ENCODE results near the gene PLPP1.

PLPP1 gene

GRCh38 chr5:55446640-55447351 lies 88.0 kb downstream of the PLPP1 start:
- no peak for DNase-seq (ENCODE audit: low read depth)

GRCh38 chr5:55445791-55446190 lies 89.0 kb downstream of the PLPP1 start:
- no peak for DNase-seq (ENCODE audit: low read depth)

GRCh38 chr5:55441954-55442353 lies 92.8 kb downstream of the PLPP1 start:
- no peak for DNase-seq (ENCODE audit: low read depth)

GRCh38 chr5:55441107-55441771 lies 93.5 kb downstream of the PLPP1 start:
- DNase-seq (ENCODE audit: low read depth): no peak

GRCh38 chr5:55440188-55440646 lies 94.5 kb downstream of the PLPP1 start:
- no peak for DNase-seq (ENCODE audit: low read depth)

- no peak for DNase-seq (ENCODE audit: low read depth)
Measured at GRCh38 chr5:55438998-55439397, 95.8 kb downstream of the PLPP1 start.

GRCh38 chr5:55437859-55438206 lies 96.9 kb downstream of the PLPP1 start:
- no peak for DNase-seq (ENCODE audit: low read depth)

GRCh38 chr5:55437452-55437851 lies 97.3 kb downstream of the PLPP1 start:
- DNase-seq (ENCODE audit: low read depth): no peak

GRCh38 chr5:55432549-55432948 lies 102.2 kb downstream of the PLPP1 start:
- no peak for DNase-seq (ENCODE audit: low read depth)

- DNase-seq (ENCODE audit: low read depth): no peak
Measured at GRCh38 chr5:55429613-55430253, 105.0 kb downstream of the PLPP1 start.

GRCh38 chr5:55429221-55429612 lies 105.5 kb downstream of the PLPP1 start:
- no peak for DNase-seq (ENCODE audit: low read depth)

- peak; percentile 61 for DNase-seq (ENCODE audit: low read depth)
Measured at GRCh38 chr5:55427157-55427556, 107.6 kb downstream of the PLPP1 start.

GRCh38 chr5:55426455-55426854 lies 108.3 kb downstream of the PLPP1 start:
- DNase-seq (ENCODE audit: low read depth): no peak

GRCh38 chr5:55421074-55421529 lies 113.7 kb downstream of the PLPP1 start:
- no peak for DNase-seq (ENCODE audit: low read depth)

GRCh38 chr5:55418994-55419968 lies 115.5 kb downstream of the PLPP1 start:
- DNase-seq (ENCODE audit: low read depth): no peak

GRCh38 chr5:55416306-55416705 lies 118.5 kb downstream of the PLPP1 start:
- no peak for DNase-seq (ENCODE audit: low read depth)

GRCh38 chr5:55415071-55415470 lies 119.7 kb downstream of the PLPP1 start:
- DNase-seq (ENCODE audit: low read depth): no peak

- DNase-seq (ENCODE audit: low read depth): no peak
Measured at GRCh38 chr5:55413644-55414043, 121.1 kb downstream of the PLPP1 start.

- DNase-seq (ENCODE audit: low read depth): no peak
Measured at GRCh38 chr5:55411876-55412275, 122.9 kb downstream of the PLPP1 start.

- DNase-seq (ENCODE audit: low read depth): no peak
Measured at GRCh38 chr5:55410845-55411244, 123.9 kb downstream of the PLPP1 start.

GRCh38 chr5:55409775-55410174 lies 125.0 kb downstream of the PLPP1 start:
- DNase-seq (ENCODE audit: low read depth): no peak

GRCh38 chr5:55407984-55408383 lies 126.8 kb downstream of the PLPP1 start:
- no peak for DNase-seq (ENCODE audit: low read depth)
